ENCODE results near the gene ZNF774.
A peak's percentile ranks its signal among the peaks of the same experiment; 100 is the strongest.
"Not testable (repeated sequence)": the region's sequence is repeated elsewhere in the genome, so short reads cannot be mapped to it uniquely, and the experiment has no call there.

ZNF774 gene

GRCh38 chr15:90352107-90352893, at the start of gene ZNF774:
ZNF774 (plus strand) TSS chr15:90352284; CDS start chr15:90354661, 2,377 bp downstream.
- peak; percentile 79 to 97 (median 92) for DNase-seq
- intact Hi-C loops (cut with DNase I) = no loop called here

- peak in 1 of 42 donors; percentile 22 for DNase-seq
- intact Hi-C loops (cut with DNase I) = not testable (repeated sequence)
Observed at GRCh38 chr15:90305355-90305754, 46.7 kb upstream of the ZNF774 start.

GRCh38 chr15:90305932-90306331, 46.2 kb upstream of the ZNF774 start:
- intact Hi-C loops (cut with DNase I) = no loop called here
- DNase-seq = peak in 1 of 42 donors; percentile 31

GRCh38 chr15:90306560-90306959, 45.5 kb upstream of the ZNF774 start:
- peak in 32 of 42 donors; percentile 26 to 82 (median 54) for DNase-seq
- intact Hi-C loops (cut with DNase I) = no loop called here

GRCh38 chr15:90307661-90308060, 44.4 kb upstream of the ZNF774 start:
- DNase-seq = no peak
- intact Hi-C loops (cut with DNase I) = no loop called here

GRCh38 chr15:90309020-90309419, 43.1 kb upstream of the ZNF774 start:
- intact Hi-C loops (cut with DNase I) = no loop called here

GRCh38 chr15:90315278-90315982, 36.7 kb upstream of the ZNF774 start:
- peak in 27 of 42 donors; percentile 8 to 81 (median 43) for DNase-seq
- intact Hi-C loops (cut with DNase I) = no loop called here

More at GRCh38 chr15:90309020-90309419, 43.1 kb upstream of the ZNF774 start:
- peak in 1 of 42 donors; percentile 22 for DNase-seq

GRCh38 chr15:90316139-90316538, 35.9 kb upstream of the ZNF774 start:
- DNase-seq = peak in 2 of 42 donors; percentile 2 to 15
- intact Hi-C loops (cut with DNase I) = no loop called here

GRCh38 chr15:90318591-90318990, 33.5 kb upstream of the ZNF774 start:
- DNase-seq = peak in 1 of 42 donors; percentile 33
- intact Hi-C loops (cut with DNase I) = no loop called here

GRCh38 chr15:90320062-90320884, 31.8 kb upstream of the ZNF774 start:
- DNase-seq = peak; percentile 56 to 90 (median 77)
- intact Hi-C loops (cut with DNase I) = loop anchor here (2.0 to 10.0 kb wide), 2 partner anchors 167 to 285 kb away; no protein-coding TSS in a partner anchor

- no peak for DNase-seq
- intact Hi-C loops (cut with DNase I) = loop anchor here (2.0 to 10.0 kb wide), 2 partner anchors 166 to 284 kb away; no protein-coding TSS in a partner anchor
Observed at GRCh38 chr15:90320885-90321278, 31.2 kb upstream of the ZNF774 start.

- intact Hi-C loops (cut with DNase I) = loop anchor here (10.0 kb wide), 1 partner anchor 282 kb away; no protein-coding TSS in a partner anchor
- DNase-seq = peak in 1 of 42 donors; percentile 12
Observed at GRCh38 chr15:90322538-90322937, 29.5 kb upstream of the ZNF774 start.

- DNase-seq = peak in 2 of 42 donors; percentile 1 to 16
- intact Hi-C loops (cut with DNase I) = loop anchor here (10.0 kb wide), 1 partner anchor 279 kb away; no protein-coding TSS in a partner anchor
Observed at GRCh38 chr15:90325726-90326125, 26.4 kb upstream of the ZNF774 start.

GRCh38 chr15:90326441-90326840, 25.6 kb upstream of the ZNF774 start:
- intact Hi-C loops (cut with DNase I) = loop anchor here (10.0 kb wide), 1 partner anchor 278 kb away; no protein-coding TSS in a partner anchor
- no peak for DNase-seq

- peak in 1 of 42 donors; percentile 1 for DNase-seq
- intact Hi-C loops (cut with DNase I) = loop anchor here (10.0 kb wide), 1 partner anchor 277 kb away; no protein-coding TSS in a partner anchor
Observed at GRCh38 chr15:90327311-90327710, 24.8 kb upstream of the ZNF774 start.

- intact Hi-C loops (cut with DNase I) = no loop called here
- peak in 1 of 42 donors; percentile 9 for DNase-seq
Observed at GRCh38 chr15:90334304-90334731, 17.8 kb upstream of the ZNF774 start.

GRCh38 chr15:90336705-90337141, 15.4 kb upstream of the ZNF774 start:
- DNase-seq = peak in 20 of 42 donors; percentile 10 to 59 (median 29)
- intact Hi-C loops (cut with DNase I) = no loop called here

- DNase-seq = no peak
- intact Hi-C loops (cut with DNase I) = no loop called here
Observed at GRCh38 chr15:90337256-90337655, 14.8 kb upstream of the ZNF774 start.

GRCh38 chr15:90338532-90338931, 13.6 kb upstream of the ZNF774 start:
- no peak for DNase-seq
- intact Hi-C loops (cut with DNase I) = no loop called here

Data from head of caudate nucleus (tissue), 42 donors.